Left colon (tissue), 2 donors: ENCODE data around the gene RSF1. TPM values are rescaled to one million over a fixed set of nuclear protein-coding genes. Genes with fewer than 3 reads are reported as not detected.
"Not testable (repeated sequence)": the region's sequence is repeated elsewhere in the genome, so short reads cannot be mapped to it uniquely, and the experiment has no call there.

Experiments used
- ATAC-seq: fragments of 200-7000 bp; cut with Tn5 transposase; one replicate; pipeline ENCODE4 v1.9.1; 2020; ENCODE audit warnings: mild to moderate bottlenecking, moderate library complexity
- DNase-seq, 2 donors: peaks; one replicate each; pipeline ENCODE4 v3.0.0-alpha.2; 2020
- intact Hi-C, 2 donors: fragments of 100-400 bp; cut with DNase I in 1 of 2; cut with micrococcal nuclease in 1 of 2; formaldehyde crosslinking; loops; one replicate each; pipeline versions ENCODE4 v1.11.2 to v1.14.0; 2022; cut with DNase I, micrococcal nuclease
- long read RNA-seq: library from polyadenylated mRNA; unstranded; transcript quantifications from one replicate; pipeline ENCODE4 v2.0.0, GENCODE V29; 2021
- total RNA-seq, 2 donors: library from RNA; stranded (reverse); fragmentation: NEBNext Ultra II Directional; extraction: Animal tissue kit (Norgen Biotek cat#: 25700); gene quantifications; one replicate each; pipeline ENCODE4 v1.2.1, GENCODE V29; 2021
- donor health status: DM: no; HTN: no; CAD: no.
- donor health status: DM: yes; HTN: yes; CAD: no.

RSF1 gene, protein sequence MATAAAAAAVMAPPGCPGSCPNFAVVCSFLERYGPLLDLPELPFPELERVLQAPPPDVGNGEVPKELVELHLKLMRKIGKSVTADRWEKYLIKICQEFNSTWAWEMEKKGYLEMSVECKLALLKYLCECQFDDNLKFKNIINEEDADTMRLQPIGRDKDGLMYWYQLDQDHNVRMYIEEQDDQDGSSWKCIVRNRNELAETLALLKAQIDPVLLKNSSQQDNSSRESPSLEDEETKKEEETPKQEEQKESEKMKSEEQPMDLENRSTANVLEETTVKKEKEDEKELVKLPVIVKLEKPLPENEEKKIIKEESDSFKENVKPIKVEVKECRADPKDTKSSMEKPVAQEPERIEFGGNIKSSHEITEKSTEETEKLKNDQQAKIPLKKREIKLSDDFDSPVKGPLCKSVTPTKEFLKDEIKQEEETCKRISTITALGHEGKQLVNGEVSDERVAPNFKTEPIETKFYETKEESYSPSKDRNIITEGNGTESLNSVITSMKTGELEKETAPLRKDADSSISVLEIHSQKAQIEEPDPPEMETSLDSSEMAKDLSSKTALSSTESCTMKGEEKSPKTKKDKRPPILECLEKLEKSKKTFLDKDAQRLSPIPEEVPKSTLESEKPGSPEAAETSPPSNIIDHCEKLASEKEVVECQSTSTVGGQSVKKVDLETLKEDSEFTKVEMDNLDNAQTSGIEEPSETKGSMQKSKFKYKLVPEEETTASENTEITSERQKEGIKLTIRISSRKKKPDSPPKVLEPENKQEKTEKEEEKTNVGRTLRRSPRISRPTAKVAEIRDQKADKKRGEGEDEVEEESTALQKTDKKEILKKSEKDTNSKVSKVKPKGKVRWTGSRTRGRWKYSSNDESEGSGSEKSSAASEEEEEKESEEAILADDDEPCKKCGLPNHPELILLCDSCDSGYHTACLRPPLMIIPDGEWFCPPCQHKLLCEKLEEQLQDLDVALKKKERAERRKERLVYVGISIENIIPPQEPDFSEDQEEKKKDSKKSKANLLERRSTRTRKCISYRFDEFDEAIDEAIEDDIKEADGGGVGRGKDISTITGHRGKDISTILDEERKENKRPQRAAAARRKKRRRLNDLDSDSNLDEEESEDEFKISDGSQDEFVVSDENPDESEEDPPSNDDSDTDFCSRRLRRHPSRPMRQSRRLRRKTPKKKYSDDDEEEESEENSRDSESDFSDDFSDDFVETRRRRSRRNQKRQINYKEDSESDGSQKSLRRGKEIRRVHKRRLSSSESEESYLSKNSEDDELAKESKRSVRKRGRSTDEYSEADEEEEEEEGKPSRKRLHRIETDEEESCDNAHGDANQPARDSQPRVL (N-terminal part only)
- 10 to 100 TPM; 47.5 to 47.7 TPM for total RNA-seq
- long read RNA-seq, transcript RSF1-206 (6 exons, 2,107 nt), result major isoform, 18 of 33 reads
- long read RNA-seq, partial matches to known transcripts, result 11 of 33 reads
- long read RNA-seq, other reads (novel, unspliced or antisense), result 4 of 33 reads

DNA sequence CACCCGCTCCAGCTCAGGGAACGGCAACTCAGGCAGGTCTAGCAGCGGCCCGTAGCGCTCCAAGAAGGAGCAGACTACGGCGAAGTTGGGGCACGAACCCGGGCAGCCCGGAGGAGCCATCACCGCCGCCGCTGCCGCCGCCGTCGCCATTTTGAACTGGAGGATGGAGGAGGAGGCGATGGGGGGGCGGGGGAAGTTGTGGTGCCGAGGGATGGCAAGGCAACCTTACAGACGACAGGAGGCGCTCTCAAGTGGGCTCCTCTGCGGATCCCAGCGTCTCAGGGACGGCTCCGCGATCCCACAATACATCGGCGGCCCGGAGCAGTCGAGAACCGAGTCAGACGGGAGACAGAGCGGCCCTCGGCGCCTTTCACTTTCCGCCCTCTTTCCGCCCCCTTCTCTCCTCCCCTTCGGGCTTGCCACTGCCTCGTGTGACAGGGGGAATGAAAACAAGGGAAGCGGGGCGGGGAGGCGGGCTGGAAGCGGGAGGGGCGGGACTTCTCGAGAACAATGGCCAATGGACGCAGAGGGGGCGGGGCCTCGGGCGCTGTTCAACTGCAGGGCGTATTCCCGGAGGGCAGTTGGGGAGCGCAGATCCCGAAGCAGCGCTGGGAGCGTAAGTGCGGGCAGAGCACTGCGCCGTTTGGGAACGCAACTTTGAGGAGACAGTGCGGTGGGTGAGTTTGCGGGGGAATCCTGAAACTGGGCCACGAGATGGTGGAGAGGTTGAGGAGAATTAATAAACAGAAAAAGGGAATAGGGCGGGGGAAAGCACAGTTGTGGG is at the start of gene RSF1, which contains the start of gene AAMDC:
RSF1 (minus strand) TSS at position 158 of the 784 bp plus-strand sequence; CDS start at position 150, 8 bp downstream.
AAMDC (plus strand) TSS at position 580 of the 784 bp plus-strand sequence. CDS start 21,353 bp downstream, outside the sequence.
- peak; percentile 87 for ATAC-seq
- intact Hi-C loops, result no loop called here
- DNase-seq, result peak; percentile 99 to 100

DNA sequence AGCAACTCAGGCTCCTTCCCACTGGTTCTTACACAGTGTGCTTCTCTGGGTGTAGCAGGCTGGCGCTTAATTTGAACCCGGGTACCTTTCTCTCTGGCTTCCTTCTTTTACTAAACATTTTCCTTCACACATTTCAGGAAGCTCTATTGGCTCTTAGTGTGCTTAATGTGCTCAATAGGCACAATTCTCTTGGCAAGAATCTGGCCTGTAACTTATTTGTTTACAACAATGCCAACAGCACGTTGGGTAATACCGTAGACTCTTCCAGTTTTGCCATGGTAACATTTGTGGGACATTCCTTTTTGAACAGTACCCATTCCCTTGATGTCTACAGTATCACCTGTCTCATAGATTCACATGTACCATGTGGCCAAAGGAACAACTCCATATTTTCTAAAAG is 48.2 kb upstream of the RSF1 start:
- intact Hi-C loops, result no loop called here
- ATAC-seq (no peak), DNase-seq (no peak)

DNA sequence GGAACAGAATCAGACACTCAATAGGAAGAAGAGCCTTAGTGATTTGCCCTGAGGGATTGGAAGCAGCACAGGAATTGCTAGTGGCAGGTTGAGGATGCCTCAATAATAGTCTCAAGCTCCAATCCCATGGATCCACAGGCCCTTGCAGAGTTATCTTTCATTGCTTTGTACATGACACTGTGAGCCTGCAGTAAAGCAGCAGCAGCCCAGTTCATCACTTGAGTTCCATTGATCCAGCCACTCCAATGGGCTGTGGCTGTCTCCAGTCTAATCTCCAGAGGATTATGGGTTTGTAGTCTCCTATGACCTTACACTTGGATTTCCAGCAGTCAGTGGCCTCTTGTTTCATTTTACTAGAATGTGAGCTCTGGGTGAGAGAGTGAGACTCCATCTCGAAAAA is 45.8 kb upstream of the RSF1 start:
- DNase-seq (no peak), ATAC-seq (no peak)
- intact Hi-C loops, result no loop called here

GRCh38 chr11:77865805-77866204 is 45.3 kb upstream of the RSF1 start:
- intact Hi-C loops, result no loop called here
- no peak for DNase-seq

GRCh38 chr11:77861444-77861843 is 40.9 kb upstream of the RSF1 start:
- DNase-seq, intact Hi-C loops, ATAC-seq: not testable (repeated sequence)

More at GRCh38 chr11:77865805-77866204, 45.3 kb upstream of the RSF1 start:
- no peak for ATAC-seq

GRCh38 chr11:77857906-77858457 is 37.5 kb upstream of the RSF1 start:
- ATAC-seq, DNase-seq, intact Hi-C loops: not testable (repeated sequence)

- intact Hi-C loops, result no loop called here
- no peak for ATAC-seq
- DNase-seq, result no peak
Measured at GRCh38 chr11:77854838-77855237, 34.3 kb upstream of the RSF1 start.

DNA sequence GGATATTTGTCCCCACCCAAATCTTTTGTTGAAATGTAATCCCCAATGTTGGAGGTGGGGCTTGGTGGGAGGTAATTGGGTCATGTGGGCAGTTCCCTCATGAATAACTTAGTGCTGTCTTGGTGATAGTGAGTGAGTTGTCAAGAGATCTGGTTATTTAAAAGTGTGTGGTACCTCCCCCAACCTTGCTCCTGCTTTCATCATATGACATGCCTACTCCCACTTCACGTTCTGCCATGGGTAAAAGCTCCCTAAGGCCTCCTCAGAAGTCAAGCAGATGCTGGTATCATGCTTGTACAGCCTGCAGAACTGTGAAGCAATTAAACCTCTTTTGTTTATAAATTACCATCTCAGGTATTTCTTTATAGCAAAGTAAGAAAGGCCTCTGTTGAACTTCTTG is 31.0 kb upstream of the RSF1 start:
- DNase-seq, result no peak
- ATAC-seq, result no peak

DNA sequence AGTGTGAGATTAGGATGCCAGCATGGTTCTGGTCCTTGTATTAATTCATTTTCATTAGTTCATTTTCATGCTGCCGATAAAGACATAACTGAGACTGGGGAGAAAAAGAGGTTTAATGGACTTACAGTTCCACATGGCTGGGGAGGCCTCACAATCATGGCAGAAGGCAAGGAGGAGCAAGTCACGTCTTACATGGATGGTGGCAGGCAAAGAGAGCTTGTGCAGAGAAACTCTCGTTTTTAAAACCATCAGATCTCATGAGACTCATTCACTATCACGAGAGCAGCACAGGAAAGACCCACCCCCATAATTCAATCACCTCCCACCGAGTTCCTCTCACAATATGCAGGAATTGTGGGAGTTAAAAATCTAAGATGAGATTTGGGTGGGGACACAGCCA is 23.2 kb upstream of the RSF1 start:
- ATAC-seq, DNase-seq, intact Hi-C loops: not testable (repeated sequence)

More for the DNA sequence above, 31.0 kb upstream of the RSF1 start:
- intact Hi-C loops, result no loop called here

DNA sequence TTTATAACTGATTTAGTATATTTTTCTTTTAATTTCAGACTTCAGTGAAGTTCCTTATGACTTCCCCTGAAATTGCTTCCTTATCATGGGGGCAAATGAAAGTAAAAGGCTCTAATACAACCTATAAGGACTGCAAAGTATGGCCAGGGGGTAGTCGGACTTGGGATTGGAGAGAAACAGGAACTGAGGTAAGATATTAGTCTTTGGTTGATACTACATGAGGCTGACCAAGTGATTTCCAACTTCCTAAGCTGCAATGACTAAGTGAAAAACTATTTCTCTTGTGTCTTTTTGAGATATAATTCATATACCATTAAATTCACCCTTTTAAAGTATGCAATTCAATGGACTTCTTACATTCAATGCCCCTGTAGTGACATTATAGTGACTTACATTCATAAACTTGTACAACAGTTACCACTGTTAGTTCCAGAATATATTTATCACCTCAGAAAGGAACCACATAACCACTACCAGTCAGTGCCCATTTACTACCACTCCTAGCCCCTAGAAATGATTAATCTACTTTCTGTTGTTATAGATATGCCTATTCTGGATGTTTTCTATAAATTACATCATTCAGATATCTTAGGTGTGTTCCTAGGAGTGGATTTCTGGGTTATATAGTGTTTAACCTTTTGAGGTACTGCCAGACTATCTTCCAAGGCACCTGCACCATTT is 22.1 kb upstream of the RSF1 start:
- intact Hi-C loops, result no loop called here
- no peak for ATAC-seq
- no peak for DNase-seq

- intact Hi-C loops, result no loop called here
- DNase-seq, result no peak
- ATAC-seq, result no peak
Measured at GRCh38 chr11:77833302-77833701, 12.8 kb upstream of the RSF1 start.

- ATAC-seq, result no peak
- intact Hi-C loops, result no loop called here
- DNase-seq, result no peak
Measured at GRCh38 chr11:77828926-77829325, 8.4 kb upstream of the RSF1 start.

DNA sequence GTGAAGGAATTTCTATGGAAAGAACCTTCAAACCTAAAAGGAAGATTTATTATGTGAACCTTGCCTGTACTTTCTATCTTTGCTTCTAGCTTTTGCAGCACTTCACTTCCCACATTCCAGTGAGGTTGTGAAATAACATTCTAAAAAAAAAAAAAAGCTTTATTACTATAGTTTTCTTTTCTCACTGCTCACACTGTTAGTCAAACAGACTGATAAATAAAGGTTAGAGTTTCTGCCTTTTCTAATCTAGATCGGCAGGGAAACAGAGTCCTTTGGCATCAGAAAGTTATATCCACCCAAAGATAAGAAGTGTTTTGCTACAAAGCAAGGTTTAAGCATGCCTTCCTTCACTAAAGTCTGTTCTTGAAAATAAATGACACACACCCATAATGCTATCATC is 3.3 kb upstream of the RSF1 start:
- ATAC-seq (no peak), DNase-seq (no peak)
- intact Hi-C loops, result no loop called here

- DNase-seq, intact Hi-C loops, ATAC-seq: not testable (repeated sequence)
Measured at GRCh38 chr11:77822126-77822525, 1.6 kb upstream of the RSF1 start.

GRCh38 chr11:77821349-77821851 is 878 bp upstream of the RSF1 start:
- peak; percentile 41 to 47 for DNase-seq
- intact Hi-C loops, result no loop called here
- peak; percentile 3 for ATAC-seq

DNA sequence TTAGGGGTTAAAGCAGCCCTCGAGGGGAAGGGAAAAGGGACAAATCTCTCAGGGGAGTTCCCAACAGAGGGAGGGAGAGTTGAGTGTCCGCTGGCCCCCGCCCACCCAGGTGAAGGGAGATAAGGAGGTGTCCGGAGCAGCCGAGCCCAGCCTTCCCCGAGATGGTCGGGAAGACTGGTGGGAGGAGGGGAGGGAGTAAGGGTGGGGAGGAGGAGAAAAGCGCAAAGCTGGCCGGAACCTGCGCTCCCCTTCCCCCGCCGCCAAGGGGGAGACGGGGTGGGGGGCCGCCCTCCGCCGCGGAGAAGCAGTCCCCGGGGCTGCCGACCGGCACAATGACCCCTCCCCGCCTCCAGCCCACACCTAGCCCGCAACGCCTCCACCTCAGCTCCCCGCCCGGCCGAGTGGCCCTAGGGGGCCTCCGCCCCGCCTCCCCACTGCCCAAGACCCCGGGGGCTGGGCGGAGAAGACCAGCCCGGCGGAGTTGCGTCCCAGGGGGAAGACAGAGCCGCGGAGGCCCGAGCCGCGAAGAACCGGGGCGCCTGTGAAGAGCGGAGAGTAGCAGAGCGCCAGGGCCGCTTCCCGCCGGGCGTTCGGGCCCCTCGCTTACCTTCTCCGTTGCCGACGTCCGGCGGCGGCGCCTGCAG is 479 bp downstream of the RSF1 start:
- intact Hi-C loops, result no loop called here
- peak; percentile 64 for DNase-seq
- peak; percentile 37 for ATAC-seq
